GM12873 (cell line): Measurements from ENCODE around the gene IKZF5.
A peak's percentile ranks its signal among the peaks of the same experiment; 100 is the strongest.

ENCODE experiments used
- TF ChIP-seq, protein P1 (sequence below): IDR thresholded peaks from 2 replicates; pipeline ENCODE4 v1.5.1; 2012; ENCODE audit warnings: low read depth, mild to moderate bottlenecking, moderate library complexity, low read length, control low read depth; ENCODE audit not compliant: insufficient read depth; ENCODE audit errors: missing control alignments

Gene IKZF5

DNA sequence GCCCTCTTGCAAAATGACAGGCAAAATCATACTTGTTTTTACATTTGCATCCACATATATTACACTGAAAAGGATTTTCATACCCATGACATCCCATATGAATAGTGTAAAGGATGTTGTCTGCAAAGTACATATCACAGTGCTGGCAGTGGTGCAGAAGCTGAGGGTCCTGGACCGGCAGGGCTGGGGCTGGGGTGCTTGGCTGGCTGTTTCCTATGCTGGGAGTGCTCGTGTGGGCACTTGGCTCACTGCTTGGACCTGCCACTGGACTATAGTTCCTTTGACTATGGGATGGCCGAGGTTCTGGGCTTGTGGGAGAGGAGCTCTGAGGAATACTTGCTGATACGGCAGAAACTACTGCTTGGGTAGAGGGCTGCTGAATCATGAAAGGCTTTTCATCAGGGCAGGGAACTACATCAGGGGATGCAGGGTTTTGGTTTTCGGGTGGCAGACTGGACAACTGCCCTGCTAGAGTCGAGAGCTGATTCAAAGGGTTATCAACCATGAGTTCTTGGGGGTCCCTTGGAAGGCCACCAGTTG is 14.7 kb downstream of the IKZF5 start:
- TF ChIP-seq, protein P1, sequence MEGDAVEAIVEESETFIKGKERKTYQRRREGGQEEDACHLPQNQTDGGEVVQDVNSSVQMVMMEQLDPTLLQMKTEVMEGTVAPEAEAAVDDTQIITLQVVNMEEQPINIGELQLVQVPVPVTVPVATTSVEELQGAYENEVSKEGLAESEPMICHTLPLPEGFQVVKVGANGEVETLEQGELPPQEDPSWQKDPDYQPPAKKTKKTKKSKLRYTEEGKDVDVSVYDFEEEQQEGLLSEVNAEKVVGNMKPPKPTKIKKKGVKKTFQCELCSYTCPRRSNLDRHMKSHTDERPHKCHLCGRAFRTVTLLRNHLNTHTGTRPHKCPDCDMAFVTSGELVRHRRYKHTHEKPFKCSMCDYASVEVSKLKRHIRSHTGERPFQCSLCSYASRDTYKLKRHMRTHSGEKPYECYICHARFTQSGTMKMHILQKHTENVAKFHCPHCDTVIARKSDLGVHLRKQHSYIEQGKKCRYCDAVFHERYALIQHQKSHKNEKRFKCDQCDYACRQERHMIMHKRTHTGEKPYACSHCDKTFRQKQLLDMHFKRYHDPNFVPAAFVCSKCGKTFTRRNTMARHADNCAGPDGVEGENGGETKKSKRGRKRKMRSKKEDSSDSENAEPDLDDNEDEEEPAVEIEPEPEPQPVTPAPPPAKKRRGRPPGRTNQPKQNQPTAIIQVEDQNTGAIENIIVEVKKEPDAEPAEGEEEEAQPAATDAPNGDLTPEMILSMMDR: no peak

DNA sequence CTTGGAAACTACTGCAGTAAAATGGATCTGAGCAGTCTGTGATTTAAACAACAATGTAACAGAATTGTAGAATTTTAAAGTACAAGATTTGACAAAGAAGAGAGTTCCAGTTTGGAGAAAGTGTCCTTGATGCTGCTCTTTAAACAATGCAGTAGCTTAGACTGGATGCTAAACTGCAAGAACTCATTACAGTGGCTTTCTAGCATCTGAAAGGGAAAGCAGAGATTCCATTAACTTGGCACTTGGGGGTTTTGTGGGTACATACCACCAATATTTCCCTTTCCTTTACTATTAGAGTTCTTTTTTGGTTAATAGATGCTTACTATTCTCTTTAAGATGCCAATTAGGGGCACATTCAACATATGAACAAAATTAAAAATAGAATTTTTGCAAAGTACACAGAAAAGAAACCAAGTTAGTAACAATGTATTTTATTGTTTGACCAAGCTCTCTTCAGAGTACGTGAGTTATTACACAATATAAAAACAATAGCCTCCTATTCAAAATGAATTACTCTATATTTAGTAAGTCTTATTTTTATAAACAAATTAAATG is 16.5 kb downstream of the IKZF5 start:
- TF ChIP-seq, protein P1: no peak

DNA sequence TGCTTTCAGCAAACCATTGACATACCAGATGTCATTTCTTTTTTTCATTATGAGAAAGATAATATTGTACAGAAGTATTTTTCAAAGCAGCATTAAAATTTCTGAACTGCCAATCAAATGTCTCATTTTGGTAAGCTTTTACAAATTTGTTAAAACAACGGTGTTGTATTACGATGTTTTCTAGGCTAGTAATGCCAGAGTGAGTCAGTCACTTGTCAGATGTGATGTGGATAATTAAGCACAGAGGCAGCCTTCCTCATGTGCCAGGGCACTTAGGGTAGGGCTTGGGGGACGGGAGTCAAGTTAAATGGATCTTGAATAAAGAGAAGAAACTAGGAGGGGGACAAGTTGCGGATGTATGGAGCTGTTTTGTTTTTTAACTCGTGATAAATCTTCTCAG is 18.3 kb downstream of the IKZF5 start:
- TF ChIP-seq, protein P1: no peak

DNA sequence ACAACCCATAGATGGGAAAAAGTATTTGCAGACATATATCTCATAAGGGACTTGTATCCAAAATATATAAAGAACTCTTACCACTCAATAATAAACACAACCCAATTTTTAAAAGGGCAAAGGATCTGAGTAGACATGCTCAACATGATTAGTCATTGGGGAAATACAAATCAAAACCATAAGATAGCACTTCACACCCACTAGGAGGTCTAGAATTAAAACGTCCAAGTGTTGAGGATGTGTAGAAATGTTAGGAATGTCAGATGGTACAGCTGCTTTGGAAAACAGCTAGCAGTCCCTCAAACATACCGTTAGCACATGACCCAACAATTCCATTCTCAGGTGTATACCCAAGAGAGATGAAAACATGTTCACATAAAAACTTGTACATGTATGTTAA is 20.1 kb downstream of the IKZF5 start:
- TF ChIP-seq, protein P1: no peak

DNA sequence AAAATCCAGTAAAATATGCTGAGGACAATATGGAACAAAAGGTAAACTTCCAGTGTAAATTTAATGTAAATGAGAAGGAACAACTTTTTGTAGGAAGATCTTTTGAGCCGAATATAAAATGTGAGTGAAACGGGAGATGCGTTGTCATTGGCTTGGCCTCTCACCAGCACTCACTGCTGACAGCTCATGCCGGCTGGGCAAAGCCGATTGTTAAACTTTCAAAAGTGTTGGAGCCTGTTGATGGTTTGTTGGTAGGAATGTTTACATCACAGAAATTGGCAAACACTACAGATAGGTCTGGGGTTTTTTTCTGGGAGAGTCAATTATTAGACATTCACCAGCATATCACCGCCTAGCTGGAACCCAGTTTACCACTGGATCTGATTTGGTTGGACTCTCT is 22.3 kb downstream of the IKZF5 start:
- TF ChIP-seq, protein P1: no peak

DNA sequence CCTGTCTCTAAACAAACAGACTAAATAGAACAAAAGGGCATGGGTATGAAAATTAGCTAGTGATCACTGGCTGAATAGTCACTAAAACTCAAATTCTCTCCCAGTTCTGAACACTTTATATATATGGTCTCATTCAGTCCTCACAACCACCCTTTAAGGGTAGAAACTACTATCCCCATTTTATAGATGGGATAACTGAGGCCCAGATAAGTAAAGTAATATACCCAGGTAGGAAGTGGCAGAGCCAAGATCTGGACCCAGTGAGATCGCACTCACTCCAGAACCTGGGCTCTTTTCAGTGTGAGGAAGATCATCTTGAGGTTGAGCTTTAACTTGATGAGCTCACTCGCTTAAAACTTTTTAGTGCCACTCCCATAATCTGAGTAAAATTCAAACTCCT is 23.9 kb downstream of the IKZF5 start:
- TF ChIP-seq, protein P1: no peak

DNA sequence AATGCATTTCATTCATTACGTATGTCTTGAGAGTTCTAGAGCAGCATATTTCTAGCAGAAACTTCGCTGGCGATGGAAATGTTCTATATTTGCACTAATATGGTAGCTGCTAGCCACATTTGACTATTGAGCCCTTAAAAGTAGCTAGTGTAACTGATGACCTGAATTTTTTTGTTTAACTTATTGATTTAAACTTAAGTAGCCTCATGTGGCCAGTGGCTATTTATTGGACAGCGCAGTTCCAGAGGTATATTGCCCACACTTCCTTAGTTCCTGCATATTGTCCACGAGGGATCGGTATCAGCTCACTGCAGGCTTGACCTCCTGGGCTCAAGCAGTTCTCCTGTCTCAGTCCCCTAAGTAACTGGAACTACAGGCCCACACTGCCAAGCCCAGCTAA is 24.7 kb downstream of the IKZF5 start:
- TF ChIP-seq, protein P1: no peak

DNA sequence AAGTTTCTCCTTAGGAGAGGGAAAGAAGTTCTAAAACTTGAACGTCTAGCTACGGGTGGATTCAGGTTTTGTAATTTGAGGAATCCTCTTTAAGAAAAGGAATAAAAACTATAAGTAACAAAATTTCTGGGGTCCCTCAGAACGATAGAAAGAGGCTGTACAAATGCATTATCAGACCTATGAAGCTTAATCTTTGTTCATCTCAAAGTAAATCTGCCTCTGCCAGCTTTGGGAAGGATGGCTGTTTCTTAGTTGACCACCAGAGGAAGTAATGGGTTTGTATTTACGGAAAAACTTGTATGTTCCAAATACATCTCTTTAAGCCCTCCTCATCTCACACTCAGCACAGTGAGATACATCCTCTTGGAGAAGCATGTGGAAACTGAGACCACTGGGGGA is 27.5 kb downstream of the IKZF5 start:
- TF ChIP-seq, protein P1: peak; percentile 58
